Ovary (tissue), 9 donors: ENCODE data around the gene FA2H. TPM values are rescaled to one million over a fixed set of nuclear protein-coding genes. Genes with fewer than 3 reads are reported as not detected.

Experiments used
- DNase-seq, 5 donors: peaks; one replicate each; pipeline ENCODE4 v3.0.0-alpha.2; 2019 to 2020
- H3K27ac ChIP-seq, 2 donors: fragments of 200-600 bp; one replicate each; pipeline versions ENCODE4 v1.5.1 to v1.8.0; 2019 to 2022
- H3K27me3 ChIP-seq: fragments of 200-600 bp; one replicate; pipeline ENCODE4 v1.8.0; 2022
- H3K36me3 ChIP-seq: fragments of 200-600 bp; sonication (generic); one replicate; pipeline ENCODE4 v1.5.1; 2019
- H3K4me1 ChIP-seq: one replicate; pipeline ENCODE4 v1.8.1; 2013; ENCODE audit warnings: mild to moderate bottlenecking, moderate library complexity; ENCODE audit not compliant: insufficient read depth
- H3K4me3 ChIP-seq: fragments of 200-600 bp; sonication (generic); one replicate; pipeline ENCODE4 v1.5.1; 2017
- H3K9me3 ChIP-seq, 2 donors: fragments of 200-600 bp in 1 of 2; sonication (generic) in 1 of 2; one replicate each; pipeline versions ENCODE4 v1.5.1 to v1.8.1; 2013 to 2019; ENCODE audit warnings: mild to moderate bottlenecking in 1 of 2, moderate library complexity in 1 of 2
- EP300 ChIP-seq: sonication (generic); formaldehyde crosslinking; IDR thresholded peaks from one replicate; pipeline ENCODE4 v1.6.1; 2017; ENCODE audit warnings: antibody characterized with exemption
- POLR2A ChIP-seq: fragments of 450-650 bp; IDR thresholded peaks from one replicate; pipeline ENCODE4 v1.6.1; 2017; ENCODE audit warnings: antibody characterized with exemption, mild to moderate bottlenecking, moderate library complexity
- WGBS, 3 donors: extraction: QIAGEN DNeasy Blood & Tissue Kit in 1 of 3; methylation state at CpG; one replicate each; pipeline versions ENCODE4 v1.1.5 to v1.1.7; 2013 to 2017; 5-methylcytosine and 5-hydroxymethylcytosine counted together
- intact Hi-C, 4 donors: fragments of 100-400 bp; cut with DNase I; formaldehyde crosslinking; loops; one replicate each; pipeline versions ENCODE4 v1.11.0 to v1.15.1; 2022 to 2023
- polyA plus RNA-seq, 2 donors: library from polyadenylated mRNA; stranded (reverse); fragments of 200-250 nt in 1 of 2; fragments of 350-450 nt in 1 of 2; fragmentation: Illumina TruSeq in 1 of 2; extraction: RNeasy Lipid Tissue Mini Kit (QIAGEN cat#74804) in 1 of 2; gene quantifications; one replicate each; pipeline ENCODE4 v1.2.3, GENCODE V29; 2013 to 2014
- total RNA-seq, 7 donors: library from RNA; depleted of rRNA in 2 of 7; stranded (reverse); fragments of >200 nt in 2 of 7; fragmentation: NEBNext Ultra II Directional in 3 of 7; extraction: Animal tissue kit (Norgen Biotek cat#: 25700) in 3 of 7; gene quantifications; one replicate each; pipeline versions ENCODE4 v1.1.0 to v1.2.4, GENCODE V29; 2016 to 2023
- TF ChIP-seq, protein P1 (sequence below), 3 donors: fragments of 450-650 bp in 2 of 3; fragments of 200-600 bp in 1 of 3; IDR thresholded peaks; one replicate each; pipeline versions ENCODE4 v1.5.1 to v1.8.0; 2016 to 2022; ENCODE audit warnings: antibody characterized with exemption in 3 of 3, mild to moderate bottlenecking in 1 of 3
- donor health status: DM: no; HTN: no; CAD: no; lungs with moderate emphysema.
- donor health status: DM: no; HTN: no; CAD: no.
- donor health status: Bipolar disorder and iron deficiency.
- donor health status: DM: yes; HTN: yes; CAD: no.
- donor health status: DM: no; HTN: no; CAD: no.
- donor health status: DM: yes; HTN: yes; CAD: no.

Gene FA2H
- total and polyA plus RNA-seq, 9 donors: 0.02 to 1.3 (median 0.49) TPM; not detected in 3

DNA sequence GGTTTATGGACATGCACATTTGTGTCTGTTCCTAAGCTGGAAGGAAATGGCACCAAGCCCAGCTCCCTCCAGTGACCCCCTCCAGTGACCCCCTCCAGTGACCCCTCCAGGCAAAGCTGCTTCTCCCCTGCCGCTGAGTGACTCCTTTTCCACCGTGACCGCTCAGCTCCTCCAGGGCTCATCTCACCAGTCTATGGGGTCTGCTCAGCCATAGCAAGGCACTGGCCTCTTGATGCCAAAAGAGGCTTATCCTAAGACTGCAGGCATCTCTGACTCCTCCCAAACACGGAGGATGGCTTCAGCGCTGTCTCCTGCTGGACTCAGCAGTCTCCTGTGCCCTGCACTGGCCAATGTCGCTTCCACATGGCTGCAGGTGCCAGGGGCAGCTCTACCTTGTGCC is 35.3 kb downstream of the FA2H start:
- H3K4me1 ChIP-seq: no peaks in the 10 kb centered on the region
- no peaks in the 10 kb centered on the region for H3K9me3 ChIP-seq
- no peak overlapping the region for H3K4me3 ChIP-seq
- H3K36me3 ChIP-seq: no peaks in the 10 kb centered on the region
- intact Hi-C loops: no loop called here
- no peak overlapping the region for H3K27ac ChIP-seq
- WGBS, 3 donors: 57 to 68% (median 66%) methylated on average over 6 of the region's 6 CpGs
- DNase-seq: no peak
- TF ChIP-seq POLR2A (no peak), EP300 (no peak)
- TF ChIP-seq, protein P1, sequence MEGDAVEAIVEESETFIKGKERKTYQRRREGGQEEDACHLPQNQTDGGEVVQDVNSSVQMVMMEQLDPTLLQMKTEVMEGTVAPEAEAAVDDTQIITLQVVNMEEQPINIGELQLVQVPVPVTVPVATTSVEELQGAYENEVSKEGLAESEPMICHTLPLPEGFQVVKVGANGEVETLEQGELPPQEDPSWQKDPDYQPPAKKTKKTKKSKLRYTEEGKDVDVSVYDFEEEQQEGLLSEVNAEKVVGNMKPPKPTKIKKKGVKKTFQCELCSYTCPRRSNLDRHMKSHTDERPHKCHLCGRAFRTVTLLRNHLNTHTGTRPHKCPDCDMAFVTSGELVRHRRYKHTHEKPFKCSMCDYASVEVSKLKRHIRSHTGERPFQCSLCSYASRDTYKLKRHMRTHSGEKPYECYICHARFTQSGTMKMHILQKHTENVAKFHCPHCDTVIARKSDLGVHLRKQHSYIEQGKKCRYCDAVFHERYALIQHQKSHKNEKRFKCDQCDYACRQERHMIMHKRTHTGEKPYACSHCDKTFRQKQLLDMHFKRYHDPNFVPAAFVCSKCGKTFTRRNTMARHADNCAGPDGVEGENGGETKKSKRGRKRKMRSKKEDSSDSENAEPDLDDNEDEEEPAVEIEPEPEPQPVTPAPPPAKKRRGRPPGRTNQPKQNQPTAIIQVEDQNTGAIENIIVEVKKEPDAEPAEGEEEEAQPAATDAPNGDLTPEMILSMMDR (IDR thresholded peaks at IDR 0.05): no peak
- no peaks in the 10 kb centered on the region for H3K27me3 ChIP-seq

DNA sequence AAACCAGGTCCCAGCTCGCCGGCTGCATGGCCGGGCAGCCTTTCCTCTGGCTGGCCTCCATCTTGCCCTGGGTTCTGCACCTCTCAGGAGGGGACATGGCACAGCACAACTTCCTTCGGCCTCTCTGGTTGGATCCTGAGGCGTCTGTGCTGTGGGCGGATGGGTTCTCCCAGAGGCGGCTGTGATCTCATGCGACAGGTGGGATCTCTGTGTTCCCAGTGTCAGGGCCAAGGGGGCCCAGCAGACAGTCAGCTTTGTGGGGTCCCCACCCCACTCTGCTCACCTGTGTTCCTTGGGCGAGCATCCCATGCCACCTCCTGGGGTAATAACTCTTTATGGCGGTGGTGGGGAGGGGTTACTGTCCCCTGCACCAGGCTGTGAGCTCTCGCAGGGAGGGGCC is 35.8 kb downstream of the FA2H start:
- WGBS, 3 donors: 93 to 99% (median 94%) methylated on average over 7 to 11 of the region's 11 CpGs
- intact Hi-C loops: no loop called here
- TF ChIP-seq POLR2A (no peak), EP300 (no peak)
- TF ChIP-seq, protein P1 (IDR thresholded peaks at IDR 0.05): no peak
- Histone ChIP-seq H3K9me3 (no peaks in the 10 kb centered on the region), H3K4me1 (no peaks in the 10 kb centered on the region), H3K27ac (no peak overlapping the region), H3K36me3 (no peaks in the 10 kb centered on the region), H3K4me3 (no peak overlapping the region), H3K27me3 (no peaks in the 10 kb centered on the region)
- DNase-seq: no peak

DNA sequence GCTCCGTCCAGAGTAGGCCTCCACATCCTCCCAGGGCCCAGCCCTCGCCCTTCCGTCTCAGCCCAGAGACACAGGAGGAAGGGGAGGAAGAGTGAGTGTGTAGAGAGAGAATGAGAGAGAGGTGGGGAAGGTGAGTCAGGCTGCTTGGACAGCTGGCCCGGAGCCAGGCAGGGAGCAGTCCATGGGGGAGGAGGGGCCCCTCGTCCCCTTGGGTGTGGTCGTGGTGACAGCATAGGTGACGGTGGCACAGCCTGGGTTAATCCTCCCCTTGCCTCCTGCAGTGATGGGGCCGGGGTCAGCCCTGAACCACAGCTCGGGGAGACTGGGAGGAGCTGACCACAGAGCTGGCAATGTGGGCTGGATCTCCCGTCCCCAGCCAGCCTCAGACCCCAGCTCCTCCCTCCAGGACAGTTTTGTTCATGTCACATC is 36.5 kb downstream of the FA2H start:
- WGBS, 3 donors: 43 to 45% (median 43%) methylated on average over 10 of the region's 10 CpGs
- no peaks in the 10 kb centered on the region for H3K9me3 ChIP-seq
- no peak overlapping the region for H3K27ac ChIP-seq
- no peaks in the 10 kb centered on the region for H3K36me3 ChIP-seq
- no peak overlapping the region for H3K4me3 ChIP-seq
- DNase-seq: no peak
- no peaks in the 10 kb centered on the region for H3K27me3 ChIP-seq
- no peaks in the 10 kb centered on the region for H3K4me1 ChIP-seq
- TF ChIP-seq, protein P1 (IDR thresholded peaks at IDR 0.05): no peak
- TF ChIP-seq POLR2A (no peak), EP300 (no peak)
- intact Hi-C loops: no loop called here

DNA sequence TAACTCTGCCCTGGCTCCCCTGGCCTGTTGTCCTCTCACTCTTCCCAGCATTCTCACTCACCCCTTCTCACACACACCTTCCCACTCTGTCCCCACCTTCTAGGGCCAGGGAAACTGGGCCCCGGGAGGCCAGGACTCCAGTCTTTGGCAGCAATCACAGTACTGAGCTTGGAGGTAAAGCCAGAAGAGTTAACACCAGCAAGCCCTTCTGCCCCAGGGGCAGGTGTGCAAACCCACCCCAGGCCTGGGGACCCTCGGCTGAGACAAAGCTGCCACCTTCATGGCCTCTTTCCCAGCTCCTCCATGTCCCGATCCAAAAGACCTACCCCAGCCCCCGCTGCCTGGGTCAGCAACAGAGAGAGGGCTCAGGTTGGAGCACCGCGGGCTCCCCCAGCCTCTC is 37.1 kb downstream of the FA2H start:
- WGBS, 3 donors: 70 to 79% (median 75%) methylated on average over 6 of the region's 6 CpGs

More for the DNA sequence above, 37.1 kb downstream of the FA2H start:
- no peak for TF ChIP-seq POLR2A
- TF ChIP-seq, protein P1 (IDR thresholded peaks at IDR 0.05): no peak
- no peak for TF ChIP-seq EP300
- intact Hi-C loops: no loop called here
- no peaks in the 10 kb centered on the region for H3K27me3 ChIP-seq
- H3K27ac ChIP-seq: no peak overlapping the region
- no peak for DNase-seq
- H3K4me3 ChIP-seq: no peak overlapping the region
- H3K9me3 ChIP-seq: no peaks in the 10 kb centered on the region
- H3K36me3 ChIP-seq: no peaks in the 10 kb centered on the region
- no peaks in the 10 kb centered on the region for H3K4me1 ChIP-seq
